HG02610 (cell line): ENCODE results near the gene TAS1R3.
A peak's percentile ranks its signal among the peaks of the same experiment; 100 is the strongest.

Experiments
- ATAC-seq: cut with Tn5 transposase; IDR thresholded peaks from one replicate; pipeline ENCODE4 v1.9.1; 2021; ENCODE audit warnings: mild to moderate bottlenecking, moderate library complexity; ENCODE audit not compliant: unreplicated experiment

The TAS1R3 gene

GRCh38 chr1:1349256-1350012 lies 18.4 kb downstream of the TAS1R3 start, which contains the start of gene DVL1:
TSS of gene DVL1 (minus strand) at chr1:1349418. CDS start at chr1:1349065, 353 bp downstream.
- ATAC-seq: peak; percentile 70

DNA sequence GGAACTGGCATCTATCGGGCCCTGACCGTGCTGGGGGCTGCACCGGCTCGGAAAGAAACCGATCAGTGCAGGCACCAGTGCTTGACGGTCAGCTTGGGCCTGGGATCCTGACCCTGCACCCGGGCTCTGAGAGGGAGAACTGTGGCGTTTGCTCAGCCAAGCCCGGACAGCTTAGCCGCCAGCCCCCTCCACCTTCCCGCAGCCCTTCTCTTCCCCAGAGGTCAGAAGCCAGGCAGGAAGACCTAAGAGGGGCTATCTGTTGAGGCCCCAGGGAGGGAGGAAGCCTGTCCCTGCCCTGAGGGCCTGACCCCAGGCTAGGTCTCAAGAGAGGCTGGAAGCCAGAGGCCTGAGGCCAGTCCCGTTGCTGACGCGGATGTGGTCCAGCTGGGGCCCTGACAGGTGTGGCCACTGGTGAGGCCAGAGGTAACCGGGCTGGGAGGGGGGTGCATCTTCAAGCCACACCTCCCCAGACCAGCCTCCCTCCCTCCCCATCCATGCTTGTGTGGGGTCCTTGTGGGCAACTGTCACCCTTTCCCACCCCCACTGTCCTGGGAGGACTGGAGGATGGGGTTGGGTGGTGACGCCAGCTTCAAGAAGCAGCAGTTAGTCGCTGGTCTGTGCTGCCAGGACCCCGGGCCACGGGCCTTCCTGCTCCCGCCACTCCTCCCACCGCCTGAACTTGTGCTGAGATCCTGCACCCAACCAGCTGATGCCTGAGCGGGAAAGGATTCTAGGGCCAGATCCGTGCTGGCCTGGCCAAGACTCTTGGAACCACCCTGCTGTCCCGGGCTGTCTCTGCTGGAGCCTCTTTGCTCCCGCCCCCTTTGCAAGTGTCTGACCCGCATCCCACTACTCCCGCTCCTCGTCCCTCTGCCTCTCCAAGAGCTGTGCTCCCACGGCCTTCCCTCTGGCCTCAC lies 20.7 kb downstream of the TAS1R3 start:
- no peak for ATAC-seq

GRCh38 chr1:1352786-1353388 lies 21.8 kb downstream of the TAS1R3 start:
- no peak for ATAC-seq

DNA sequence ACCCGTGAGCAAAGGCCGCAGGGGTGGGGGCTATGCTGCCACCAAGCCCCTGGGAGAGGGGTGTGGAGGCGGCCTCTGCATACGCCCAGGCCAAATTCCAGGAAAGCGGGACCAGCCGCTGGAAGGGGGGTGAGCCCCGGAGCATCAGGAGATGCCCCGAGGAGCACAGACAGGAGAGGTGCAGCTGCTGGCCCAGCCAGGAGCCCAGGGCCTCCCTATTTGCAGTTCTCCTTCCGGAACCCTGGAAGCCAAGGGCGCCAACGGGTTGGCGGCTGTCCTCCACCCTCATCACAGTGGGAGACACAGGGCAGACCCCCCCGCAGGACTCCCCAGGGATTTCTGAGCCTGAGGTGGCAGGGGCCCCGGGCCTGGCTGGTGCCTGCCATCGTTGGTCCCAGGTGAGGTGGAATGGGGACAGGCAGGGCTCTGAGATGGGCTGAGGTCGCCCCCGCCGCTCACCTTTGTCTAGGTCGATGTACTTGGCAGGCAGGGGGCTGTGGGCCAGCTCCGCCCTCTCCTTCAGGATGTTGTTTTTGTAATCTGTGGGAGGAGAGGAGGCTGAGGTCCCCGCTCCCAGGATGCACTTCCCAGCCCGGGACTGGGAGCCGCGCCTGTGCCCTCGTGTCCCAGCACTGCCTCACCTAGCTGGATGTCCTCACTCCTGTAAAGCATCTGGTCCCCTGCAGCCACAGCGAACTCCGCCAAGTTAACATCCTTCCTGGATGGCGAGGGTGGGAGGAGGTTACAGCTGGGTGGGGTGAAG lies 22.5 kb downstream of the TAS1R3 start:
- no peak for ATAC-seq

GRCh38 chr1:1354271-1355247 lies 23.5 kb downstream of the TAS1R3 start:
- no peak for ATAC-seq

- ATAC-seq: no peak
These were observed 24.3 kb downstream of the TAS1R3 start for GRCh38 chr1:1355416-1355815.

GRCh38 chr1:1356166-1356795 lies 25.2 kb downstream of the TAS1R3 start:
- no peak for ATAC-seq

DNA sequence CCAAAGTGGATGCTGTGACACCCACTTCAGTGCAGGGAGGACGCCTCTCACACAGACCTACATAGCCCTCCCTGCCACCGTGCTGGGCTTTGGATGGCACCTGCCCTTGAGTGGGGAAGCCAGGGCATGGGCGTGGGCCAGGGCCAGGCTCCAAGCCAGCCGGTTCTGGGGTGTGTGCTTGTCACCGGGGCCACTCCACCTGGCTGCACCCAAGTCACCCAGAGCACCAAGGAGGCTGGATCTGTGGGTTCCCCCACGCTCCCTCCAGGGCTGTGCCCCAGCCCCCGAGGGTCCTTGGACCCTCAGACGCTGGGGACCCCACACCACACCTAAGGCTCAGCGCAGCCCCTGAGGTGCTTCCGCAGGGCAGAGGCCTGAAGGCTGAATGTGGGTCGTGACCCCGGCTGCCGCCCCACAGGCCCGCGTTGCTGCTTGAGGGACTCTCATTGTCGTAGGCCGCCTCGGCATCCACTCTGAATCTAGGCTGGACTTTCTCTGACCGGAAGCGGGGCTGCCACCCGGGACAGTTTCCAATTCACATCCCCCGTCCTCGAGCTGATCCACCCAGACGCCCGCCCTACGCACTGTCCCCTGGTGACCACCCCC lies 25.8 kb downstream of the TAS1R3 start:
- ATAC-seq: no peak

DNA sequence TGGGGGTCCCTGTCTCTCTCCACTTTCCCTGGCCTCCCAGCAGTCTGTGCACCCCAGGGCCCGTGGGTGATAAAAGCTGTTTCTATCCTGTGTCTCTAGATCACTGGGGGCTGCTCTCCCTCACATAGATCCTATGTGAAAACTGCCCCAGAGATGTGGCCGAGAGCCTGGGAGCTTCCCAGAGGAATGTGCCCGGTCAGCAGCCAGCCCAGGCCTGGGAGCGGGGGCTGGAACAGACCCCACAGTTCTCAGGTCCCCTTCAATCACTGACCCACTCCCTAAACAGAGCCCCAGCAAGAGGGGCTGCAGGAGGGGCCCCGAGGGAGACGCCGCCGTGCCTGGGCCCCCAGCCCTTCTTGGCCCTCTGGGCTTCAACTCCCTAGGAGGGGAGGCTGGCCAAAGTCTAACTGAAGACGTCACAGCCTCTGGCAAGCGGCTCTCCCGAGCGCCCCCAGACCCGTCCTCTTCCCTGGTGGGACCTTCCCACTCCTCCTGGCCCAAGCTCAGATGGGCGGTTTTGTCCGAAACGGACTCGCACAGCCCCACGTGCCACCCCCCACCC lies 26.9 kb downstream of the TAS1R3 start:
- no peak for ATAC-seq

GRCh38 chr1:1358433-1359271 lies 27.6 kb downstream of the TAS1R3 start, which contains the start of gene MXRA8:
TSS of gene MXRA8 (minus strand) at chr1:1358555. CDS start at chr1:1358504, 51 bp downstream.
- ATAC-seq: no peak

DNA sequence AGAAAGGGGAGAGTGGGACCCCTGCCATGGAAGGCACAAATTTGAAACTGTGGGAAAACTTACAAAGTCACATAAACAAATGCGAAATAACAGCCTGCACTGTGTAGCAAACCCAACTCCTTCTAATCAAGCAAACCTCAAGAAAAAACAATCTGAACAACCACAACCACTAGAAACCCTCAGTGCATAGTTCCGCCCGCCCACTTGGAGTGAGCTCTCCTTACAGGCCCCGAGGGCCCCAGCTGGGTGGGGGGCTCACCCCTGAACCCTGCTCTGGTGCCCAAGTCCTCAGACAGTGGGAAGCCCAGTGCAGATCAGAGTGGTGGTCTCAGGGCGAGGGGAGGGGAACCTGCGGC lies 28.2 kb downstream of the TAS1R3 start:
- no peak for ATAC-seq

DNA sequence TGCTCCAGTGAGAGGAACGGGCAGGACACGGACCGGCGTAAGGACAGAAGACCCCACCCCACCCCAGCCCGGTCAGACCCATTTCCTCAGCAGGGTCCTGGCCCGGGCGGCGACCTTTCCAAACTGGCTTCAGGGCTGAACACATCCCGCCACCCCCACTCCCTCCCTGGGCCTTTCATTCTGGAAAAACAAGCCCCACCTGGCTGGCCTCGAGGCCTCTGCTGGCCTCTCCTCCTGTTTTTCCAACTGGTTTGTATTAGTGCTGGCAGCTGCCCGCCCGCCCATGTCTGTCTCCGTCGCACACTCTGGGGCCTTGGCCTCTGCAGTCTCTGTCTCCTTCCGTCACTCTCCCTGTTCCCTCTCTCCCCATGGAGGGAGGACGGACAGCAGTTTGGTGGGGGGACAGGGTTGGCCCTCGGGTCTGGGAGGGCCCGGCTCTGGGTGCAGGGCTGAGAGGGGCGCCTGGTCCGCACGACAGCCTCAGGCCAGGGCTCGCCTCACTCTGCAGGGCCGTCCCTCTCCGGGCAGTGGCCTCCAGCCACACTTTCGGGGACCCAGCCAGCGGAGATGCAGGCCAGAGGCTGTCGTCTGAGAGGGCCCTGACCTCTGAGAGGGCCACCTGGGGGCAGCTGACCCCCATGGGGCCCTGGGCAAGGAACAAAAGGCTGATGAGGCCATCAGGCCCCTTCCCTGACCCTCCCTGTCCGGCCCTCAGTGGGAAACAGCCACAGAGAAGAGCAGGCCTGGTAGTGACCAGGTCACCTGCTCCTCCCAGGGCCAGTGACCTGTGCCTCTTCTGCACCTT lies 28.8 kb downstream of the TAS1R3 start:
- no peak for ATAC-seq

GRCh38 chr1:1360506-1361169 lies 29.6 kb downstream of the TAS1R3 start:
- no peak for ATAC-seq

GRCh38 chr1:1361233-1361981 lies 30.3 kb downstream of the TAS1R3 start:
- no peak for ATAC-seq

- no peak for ATAC-seq
These were observed 30.9 kb downstream of the TAS1R3 start for GRCh38 chr1:1361982-1362423.
